ENCODE measurements around the gene XPO5.
"Not testable (repeated sequence)": the region's sequence is repeated elsewhere in the genome, so short reads cannot be mapped to it uniquely, and the experiment has no call there.

Gene XPO5

GRCh38 chr6:43575772-43576551, at the start of gene XPO5, which contains the start of gene POLH:
TSS of gene XPO5 (minus strand) at chr6:43576038. CDS start at chr6:43575864, 174 bp downstream.
TSS of gene POLH (plus strand) at chr6:43576185. CDS start at chr6:43582320, 6,135 bp downstream.
- peak; percentile 65 for DNase-seq (ENCODE audit: low read depth, low spot score)

DNA sequence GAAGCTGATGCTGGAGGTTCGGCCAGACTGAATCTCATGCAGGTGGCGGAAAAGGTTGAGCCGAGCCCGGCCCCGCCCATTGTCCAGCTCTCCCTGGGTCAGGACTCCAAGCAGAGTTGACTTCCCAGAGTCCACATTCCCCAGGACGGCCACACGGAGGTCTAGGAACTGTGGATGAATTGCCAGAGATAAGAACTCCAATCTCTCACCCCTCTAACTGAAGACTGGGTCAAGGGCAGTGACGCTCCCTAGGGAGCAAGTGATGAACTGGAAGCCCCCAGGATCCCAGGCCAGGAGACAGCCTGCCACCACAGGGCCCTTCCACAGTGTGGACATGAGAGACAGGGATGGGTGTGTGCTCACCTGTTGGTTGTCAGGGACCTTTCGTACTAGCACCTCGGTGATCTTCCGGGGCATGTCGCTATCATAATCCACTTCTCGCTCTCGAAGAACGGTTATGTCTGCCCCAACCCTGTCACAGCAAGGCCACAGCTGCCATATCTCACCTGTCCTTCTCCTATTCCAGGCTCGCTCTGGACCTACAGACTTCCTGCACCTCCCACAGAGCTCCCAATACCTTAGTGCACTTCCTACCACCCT, 49.7 kb upstream of the XPO5 start:
- DNase-seq (ENCODE audit: low read depth, low spot score): no peak

GRCh38 chr6:43624786-43625288, 49.0 kb upstream of the XPO5 start:
- DNase-seq (ENCODE audit: low read depth, low spot score): no peak

DNA sequence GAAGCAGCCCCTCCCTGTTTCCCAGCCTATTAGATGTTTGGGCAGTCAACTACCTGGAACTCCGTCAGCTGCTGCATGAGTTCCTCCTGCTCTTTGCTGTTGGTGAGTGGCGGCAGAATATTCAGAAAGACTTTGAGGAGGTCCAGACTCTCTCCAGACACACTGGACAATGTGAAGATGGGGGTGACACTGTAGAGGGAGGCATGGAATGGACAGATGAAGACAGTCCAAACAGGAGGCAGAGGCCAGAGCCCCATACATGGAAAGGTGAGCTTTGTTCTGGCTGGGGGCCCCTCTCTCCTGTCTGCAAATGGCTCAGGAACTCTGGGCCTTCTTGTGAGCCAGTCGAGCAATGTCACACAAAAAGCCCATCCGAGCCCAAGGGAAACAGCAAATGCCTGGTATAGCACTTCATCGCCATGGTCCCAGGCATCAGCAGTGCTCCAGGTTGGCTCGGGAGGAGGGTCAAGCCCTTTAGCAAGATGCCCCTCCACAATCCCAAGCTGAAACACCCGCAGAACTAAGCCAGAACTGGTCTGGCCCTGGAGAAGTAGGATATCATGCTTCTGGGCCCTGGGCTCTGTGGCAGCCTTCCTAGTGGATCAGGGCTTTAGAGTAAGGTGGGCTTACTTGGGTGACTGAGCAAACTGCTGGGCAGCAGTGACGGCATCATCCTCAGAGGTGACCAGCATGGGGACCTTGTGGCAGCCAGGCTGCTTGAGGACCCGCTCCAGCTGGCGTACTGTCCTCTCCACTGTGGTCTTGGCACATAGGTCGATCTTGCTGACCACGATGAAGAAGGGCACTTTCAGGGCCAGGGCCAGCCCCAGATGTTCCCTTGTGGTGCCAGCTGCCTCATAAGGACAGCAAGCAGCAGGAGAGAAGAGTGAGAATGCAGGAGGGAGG, 48.3 kb upstream of the XPO5 start:
- no peak for DNase-seq (ENCODE audit: low read depth, low spot score)

DNA sequence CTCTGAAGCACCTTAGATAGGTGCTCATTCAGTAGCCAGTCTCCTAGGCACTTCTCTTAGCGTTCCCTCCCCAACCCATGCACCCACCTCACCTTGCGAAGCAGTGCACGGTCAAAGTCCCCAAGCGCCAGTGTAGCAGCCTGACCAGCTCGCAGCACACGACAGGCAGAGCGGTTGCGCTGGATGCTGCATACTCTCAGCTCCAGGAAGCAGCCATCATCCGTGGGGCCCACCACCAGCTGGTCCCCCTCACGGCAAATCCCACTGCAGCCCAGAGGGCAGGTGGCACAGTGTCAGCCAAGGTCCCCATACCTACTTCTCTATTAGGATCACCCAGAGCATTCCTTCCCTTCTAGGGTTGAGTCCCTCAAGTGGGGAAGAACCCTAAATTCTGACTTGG, 46.7 kb upstream of the XPO5 start:
- no peak for DNase-seq (ENCODE audit: low read depth, low spot score)

GRCh38 chr6:43621836-43622180, 46.0 kb upstream of the XPO5 start:
- DNase-seq (ENCODE audit: low read depth, low spot score): no peak

DNA sequence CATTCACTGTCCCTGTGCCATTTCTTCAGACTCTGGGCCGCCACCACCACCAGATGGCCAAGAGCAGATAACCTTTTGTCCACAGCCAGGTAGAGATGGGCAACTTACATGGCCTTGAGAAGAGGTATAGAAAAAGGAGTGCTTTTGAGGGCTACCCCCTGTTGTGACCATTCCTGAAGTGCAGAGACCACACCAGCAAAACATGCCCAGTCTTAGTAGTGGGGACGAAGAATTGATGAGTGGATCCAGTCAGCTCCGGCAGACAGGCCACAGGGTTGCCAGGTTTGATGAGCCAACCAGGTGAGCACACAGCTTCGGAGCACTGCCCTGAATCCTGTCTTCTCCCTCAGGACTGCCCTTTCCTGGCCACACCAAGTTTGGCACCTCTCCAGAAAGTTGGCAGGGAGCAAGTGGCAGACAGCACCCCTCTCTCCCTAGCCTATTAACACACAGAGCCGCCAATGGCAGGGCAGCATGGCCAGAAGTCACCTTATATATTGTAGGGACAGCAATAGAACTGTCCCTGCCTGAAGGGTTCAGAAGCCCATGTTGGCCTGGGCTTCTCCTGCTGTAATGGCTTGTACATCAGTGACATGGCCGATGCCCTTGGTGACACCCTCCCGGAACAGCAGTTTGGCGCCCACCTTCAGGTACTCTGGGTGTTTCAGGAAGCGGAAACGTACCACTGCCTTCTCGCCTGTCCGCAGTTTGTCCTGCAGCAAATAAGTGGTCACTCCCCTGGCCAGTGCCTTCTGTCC, 45.4 kb upstream of the XPO5 start:
- DNase-seq (ENCODE audit: low read depth, low spot score): no peak

- no peak for DNase-seq (ENCODE audit: low read depth, low spot score)
These were observed 41.1 kb upstream of the XPO5 start for GRCh38 chr6:43616725-43617472.

DNA sequence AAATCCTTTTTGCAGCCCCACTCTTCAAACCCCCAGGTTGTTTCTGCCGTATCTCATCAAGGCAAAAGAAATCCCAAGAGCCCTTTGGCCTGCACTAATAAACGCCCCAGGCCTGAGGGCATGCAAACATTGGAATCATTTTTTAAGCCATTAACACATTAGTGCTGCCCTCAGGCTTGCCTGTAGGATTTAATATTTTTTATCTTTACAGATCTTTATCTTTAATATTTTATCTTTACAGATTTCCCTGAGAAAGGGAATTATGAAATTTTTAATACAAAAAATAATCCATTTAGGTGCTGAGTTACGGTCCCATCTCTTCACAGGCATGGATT, 38.5 kb upstream of the XPO5 start:
- DNase-seq (ENCODE audit: low read depth, low spot score): no peak

GRCh38 chr6:43613721-43614395, 38.0 kb upstream of the XPO5 start:
- DNase-seq (ENCODE audit: low read depth, low spot score): no peak

DNA sequence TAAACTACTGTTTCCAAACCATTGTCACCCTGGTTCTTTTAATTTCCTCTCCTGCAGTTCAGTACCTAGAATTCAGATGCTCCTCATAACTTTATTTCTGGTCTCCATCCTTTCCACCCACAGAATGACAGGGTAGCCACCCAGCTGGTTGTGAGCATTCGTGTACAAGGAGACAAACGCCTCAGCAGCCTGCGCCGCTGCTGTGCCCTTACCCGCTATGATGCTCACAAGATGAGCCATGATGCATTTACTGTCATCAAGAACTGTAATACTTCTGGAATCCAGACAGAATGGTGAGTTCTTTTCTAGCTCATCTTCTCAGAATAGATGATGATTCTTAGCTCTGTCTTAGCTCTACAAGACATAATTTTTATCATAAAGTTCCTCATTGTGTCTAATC, 34.6 kb upstream of the XPO5 start:
- no peak for DNase-seq (ENCODE audit: low read depth, low spot score)

GRCh38 chr6:43609402-43609801, 33.6 kb upstream of the XPO5 start:
- DNase-seq (ENCODE audit: low read depth, low spot score): no peak

DNA sequence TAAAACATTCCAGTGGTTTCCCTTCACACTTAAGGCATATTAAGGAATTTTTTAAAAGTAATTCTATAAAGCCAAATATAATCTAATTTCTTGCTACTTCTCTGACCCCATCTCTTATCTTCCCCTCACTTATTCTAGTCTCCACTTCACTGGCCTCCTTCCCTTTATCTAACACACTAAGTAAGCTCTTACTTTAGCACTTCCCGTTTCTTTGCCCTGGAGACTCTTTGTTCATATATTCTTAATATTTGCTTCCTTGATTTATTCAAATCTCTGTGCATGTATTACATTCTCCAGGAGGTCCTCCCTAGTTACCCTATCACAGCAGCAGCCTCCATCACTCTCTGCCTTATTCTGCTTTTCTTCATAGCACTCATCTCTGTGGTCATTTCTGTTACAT, 33.0 kb upstream of the XPO5 start:
- DNase-seq (ENCODE audit: low read depth, low spot score): no peak

- DNase-seq (ENCODE audit: low read depth, low spot score): peak; percentile 31
These were observed 32.5 kb upstream of the XPO5 start for GRCh38 chr6:43608310-43608763.

- DNase-seq (ENCODE audit: low read depth, low spot score): no peak
These were observed 30.2 kb upstream of the XPO5 start for GRCh38 chr6:43606019-43606418.

GRCh38 chr6:43604174-43604573, 28.3 kb upstream of the XPO5 start:
- DNase-seq (ENCODE audit: low read depth, low spot score): no peak

GRCh38 chr6:43600595-43600994, 24.8 kb upstream of the XPO5 start:
- no peak for DNase-seq (ENCODE audit: low read depth, low spot score)

- no peak for DNase-seq (ENCODE audit: low read depth, low spot score)
These were observed 18.1 kb upstream of the XPO5 start for GRCh38 chr6:43593938-43594337.

DNA sequence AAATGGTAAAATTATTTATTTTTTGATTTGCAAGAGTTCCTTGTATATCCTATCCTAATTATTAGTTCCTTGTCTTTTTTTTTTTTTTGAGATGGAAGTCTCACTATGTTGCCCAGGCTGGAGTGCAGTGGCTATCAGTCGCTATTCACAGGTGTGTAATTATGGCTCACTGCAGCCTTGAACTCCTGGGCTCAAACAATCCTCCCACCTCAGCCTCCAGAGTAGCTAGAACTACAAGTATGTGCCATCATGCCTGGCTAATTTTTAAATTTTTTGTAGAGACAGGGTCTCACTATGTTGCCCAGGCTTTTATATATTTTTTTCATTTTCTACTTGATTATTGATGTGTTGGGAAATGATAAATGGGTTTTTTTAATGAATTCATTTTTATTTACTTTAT, 13.7 kb upstream of the XPO5 start:
- DNase-seq (ENCODE audit: low read depth, low spot score): not testable (repeated sequence)

DNA sequence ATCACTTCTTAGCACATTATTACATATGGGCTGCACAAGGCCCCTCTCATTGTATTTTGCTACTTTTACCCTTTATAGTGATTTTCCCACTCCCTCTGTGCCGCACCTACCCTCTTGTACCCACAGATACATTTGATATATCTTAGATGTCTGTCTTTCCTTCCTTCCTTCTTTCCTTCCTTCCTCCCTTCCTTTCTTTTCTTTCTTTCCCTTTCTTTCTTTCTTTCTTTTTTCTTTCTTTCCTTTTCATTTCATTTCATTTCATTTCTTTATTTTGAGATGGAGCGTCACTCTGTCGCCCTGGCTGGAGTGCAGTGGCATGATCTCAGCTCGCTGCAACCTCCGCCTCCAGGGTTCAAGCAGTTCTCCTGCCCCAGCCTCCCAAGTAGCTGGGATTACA, 12.4 kb upstream of the XPO5 start:
- no peak for DNase-seq (ENCODE audit: low read depth, low spot score)
